ENCODE measurements around the gene RIMS1. TPM values are rescaled to one million over a fixed set of nuclear protein-coding genes. Genes with fewer than 3 reads are reported as not detected.

The RIMS1 gene
- total RNA-seq, 1 donor from 2014 or later, result 0.17 TPM

DNA sequence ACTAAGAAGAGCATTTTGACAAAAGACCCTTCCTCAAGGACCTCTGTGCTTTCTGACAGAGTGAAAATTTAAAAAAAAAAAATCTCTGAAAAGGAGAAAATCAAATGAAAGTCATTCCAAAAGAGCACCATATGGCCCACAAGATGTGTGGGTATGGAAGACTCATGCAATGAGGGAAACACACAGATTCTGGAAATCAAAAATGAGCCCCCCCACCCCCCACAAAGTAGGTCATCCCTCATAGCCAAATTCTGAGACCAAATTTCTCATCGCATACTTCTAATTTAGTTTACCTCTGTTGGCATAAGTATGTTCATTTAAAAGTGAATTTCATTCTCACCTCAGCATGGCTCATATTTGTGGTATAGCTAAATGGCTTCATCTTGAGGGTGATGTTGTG lies 554.3 kb downstream of the RIMS1 start:
- no peak overlapping the region for H3K4me3 ChIP-seq (ENCODE audit: low read depth, low read length)
- TF ChIP-seq, protein P1, sequence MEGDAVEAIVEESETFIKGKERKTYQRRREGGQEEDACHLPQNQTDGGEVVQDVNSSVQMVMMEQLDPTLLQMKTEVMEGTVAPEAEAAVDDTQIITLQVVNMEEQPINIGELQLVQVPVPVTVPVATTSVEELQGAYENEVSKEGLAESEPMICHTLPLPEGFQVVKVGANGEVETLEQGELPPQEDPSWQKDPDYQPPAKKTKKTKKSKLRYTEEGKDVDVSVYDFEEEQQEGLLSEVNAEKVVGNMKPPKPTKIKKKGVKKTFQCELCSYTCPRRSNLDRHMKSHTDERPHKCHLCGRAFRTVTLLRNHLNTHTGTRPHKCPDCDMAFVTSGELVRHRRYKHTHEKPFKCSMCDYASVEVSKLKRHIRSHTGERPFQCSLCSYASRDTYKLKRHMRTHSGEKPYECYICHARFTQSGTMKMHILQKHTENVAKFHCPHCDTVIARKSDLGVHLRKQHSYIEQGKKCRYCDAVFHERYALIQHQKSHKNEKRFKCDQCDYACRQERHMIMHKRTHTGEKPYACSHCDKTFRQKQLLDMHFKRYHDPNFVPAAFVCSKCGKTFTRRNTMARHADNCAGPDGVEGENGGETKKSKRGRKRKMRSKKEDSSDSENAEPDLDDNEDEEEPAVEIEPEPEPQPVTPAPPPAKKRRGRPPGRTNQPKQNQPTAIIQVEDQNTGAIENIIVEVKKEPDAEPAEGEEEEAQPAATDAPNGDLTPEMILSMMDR (conservative IDR thresholded peaks at IDR 0.05; ENCODE audit: low read depth, low read length), result no peak
- no peak for DNase-seq (ENCODE audit: low read depth)

DNA sequence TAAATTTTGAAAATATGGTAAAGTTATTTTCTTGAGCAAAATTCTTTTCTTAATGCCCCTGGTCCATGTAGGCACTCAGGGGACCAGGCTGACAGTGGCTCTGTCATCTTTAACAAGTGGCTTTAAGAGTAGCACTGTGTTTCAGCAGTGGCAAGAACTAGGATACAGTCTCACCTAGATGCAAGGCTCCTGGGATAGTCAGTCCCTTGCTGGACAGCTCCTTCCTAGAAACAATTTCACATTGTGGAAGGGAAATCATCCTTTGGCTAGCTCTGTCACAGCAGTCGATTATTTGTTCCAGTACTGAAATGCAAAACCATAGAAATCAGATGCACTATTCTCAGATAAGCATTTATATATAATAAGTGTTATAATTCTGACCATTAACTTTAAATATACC lies 560.1 kb downstream of the RIMS1 start:
- no peak overlapping the region for H3K4me3 ChIP-seq (ENCODE audit: low read depth, low read length)
- DNase-seq (ENCODE audit: low read depth), result no peak
- TF ChIP-seq, protein P1 (conservative IDR thresholded peaks at IDR 0.05; ENCODE audit: low read depth, low read length), result no peak

Measured in epithelial cell of proximal tubule (primary cell).